Fibroblast of skin of scalp (primary cell): Measurements from ENCODE around the gene SYNJ2.
A peak's percentile ranks its signal among the peaks of the same experiment; 100 is the strongest.

ENCODE experiments used
- DNase-seq: peaks from one replicate; pipeline ENCODE4 v3.0.0-alpha.2; 2013

SYNJ2 gene

DNA sequence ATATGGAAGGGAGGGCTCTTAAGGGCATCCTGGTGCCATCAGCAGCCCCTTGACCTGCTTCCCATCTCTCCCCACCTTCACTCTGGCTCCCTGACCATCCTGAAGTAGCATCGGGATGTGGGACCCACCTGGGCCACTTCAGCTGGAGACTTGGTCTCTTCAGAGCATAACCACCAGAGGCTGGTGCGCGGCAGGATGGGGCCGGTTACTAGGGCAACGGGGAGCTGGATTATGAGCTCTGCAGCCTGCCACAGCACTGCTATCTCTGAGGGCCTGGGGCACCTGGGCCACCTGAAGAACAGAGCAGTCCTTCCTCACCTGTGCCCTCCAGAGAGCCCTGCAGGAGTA, 79.7 kb downstream of the SYNJ2 start:
- no peak for DNase-seq

DNA sequence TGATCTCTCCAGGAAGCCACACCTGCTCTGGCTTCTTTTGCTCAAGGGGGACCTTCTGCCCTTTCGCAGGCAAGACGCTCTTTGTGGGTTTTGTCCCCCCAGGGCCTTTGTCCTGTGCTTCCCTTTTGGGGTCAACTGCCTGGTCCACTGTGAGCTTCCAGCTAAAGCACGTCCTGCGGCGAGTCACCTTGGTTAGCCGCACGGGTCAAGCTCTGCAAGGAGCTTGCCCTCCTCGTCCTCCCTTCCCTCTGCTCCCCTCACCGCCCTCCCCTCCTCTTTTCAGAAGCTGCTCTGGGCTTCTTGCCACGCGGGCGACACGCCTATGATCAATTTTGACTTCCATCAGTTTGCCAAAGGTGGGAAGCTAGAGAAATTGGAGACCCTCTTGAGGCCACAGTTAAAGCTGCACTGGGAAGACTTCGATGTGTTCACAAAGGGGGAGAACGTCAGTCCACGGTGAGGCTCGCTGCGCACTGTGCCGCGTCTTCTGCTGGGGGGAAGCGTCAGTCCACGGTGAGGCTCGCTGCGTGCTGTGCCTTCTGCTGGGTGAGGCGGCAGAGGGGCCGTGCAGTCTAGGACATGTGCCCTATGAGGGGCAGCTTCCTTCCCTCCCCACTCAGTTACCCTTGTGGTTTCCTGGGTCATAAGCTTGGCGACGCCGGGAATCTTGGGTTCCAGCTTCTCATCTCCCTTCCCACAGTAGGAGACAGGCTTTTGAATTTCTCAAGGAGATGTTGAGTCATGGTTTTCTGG, 80.2 kb downstream of the SYNJ2 start:
- no peak for DNase-seq

DNA sequence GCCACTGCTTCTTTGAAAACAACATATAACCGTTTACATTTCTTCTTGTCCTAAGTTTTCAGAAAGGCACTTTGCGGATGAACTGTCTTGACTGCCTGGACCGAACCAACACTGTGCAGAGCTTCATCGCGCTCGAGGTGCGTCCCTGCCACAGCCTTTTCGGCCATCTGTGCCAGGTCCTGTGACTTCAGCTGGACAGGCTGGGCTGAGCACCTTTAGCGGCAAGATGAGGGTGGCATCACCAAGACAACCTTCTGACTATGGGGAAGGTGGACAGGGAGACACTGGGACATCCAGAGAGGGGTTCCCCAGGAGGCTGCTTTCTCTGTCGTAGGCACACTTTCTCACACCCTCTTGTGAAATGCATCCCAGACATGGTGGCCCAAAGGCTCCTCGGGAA, 82.1 kb downstream of the SYNJ2 start:
- DNase-seq = no peak

DNA sequence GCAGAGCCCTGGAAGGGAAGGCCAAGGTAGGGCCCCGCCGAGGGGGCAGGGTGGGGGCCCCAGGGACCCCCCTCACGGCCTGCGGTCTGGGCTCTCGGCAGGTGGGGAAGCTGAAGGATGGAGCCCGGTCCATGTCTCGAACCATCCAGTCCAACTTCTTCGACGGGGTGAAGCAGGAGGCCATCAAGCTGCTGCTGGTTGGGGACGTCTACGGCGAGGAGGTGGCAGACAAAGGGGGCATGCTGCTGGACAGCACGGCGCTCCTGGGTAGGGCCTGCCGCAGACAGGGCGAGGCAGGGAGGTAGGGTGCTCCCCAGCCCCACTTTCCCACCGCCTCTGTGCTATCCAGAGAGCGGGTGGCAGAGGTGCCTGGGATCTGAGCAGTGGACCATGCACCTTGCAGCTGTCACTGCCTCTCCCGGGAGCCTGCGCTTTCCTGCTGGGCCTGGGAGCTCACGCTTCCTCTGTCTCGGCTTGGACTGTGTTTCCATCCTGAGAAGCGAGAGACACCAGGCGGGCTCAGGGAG, 83.1 kb downstream of the SYNJ2 start:
- DNase-seq = no peak

DNA sequence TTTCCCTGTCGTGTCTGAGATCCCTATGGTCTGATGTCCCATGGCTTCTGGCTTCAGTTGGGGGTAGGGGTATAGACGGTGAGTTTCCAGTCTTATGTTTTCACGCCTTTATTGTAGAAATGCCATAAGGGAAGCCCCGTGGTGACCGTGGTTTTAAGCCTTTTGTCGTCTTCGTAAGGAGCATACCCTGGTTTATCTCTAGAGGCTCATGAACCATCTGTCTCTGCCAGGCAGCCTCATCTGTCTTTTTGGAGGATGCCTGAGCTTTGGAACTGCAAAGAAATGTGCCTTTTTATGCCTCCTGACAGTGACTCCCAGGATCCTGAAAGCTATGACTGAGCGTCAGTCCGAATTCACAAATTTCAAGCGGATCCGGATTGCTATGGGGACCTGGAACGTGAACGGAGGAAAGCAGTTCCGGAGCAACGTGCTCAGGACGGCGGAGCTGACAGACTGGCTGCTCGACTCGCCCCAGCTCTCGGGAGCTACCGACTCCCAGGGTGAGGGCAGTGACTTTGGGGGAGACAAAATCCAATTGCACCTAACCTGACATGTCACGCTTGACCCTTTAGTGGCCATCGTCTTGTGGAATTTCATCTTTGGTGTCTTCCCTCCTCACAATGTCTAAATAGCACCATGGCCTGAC, 84.6 kb downstream of the SYNJ2 start:
- DNase-seq = no peak

DNA sequence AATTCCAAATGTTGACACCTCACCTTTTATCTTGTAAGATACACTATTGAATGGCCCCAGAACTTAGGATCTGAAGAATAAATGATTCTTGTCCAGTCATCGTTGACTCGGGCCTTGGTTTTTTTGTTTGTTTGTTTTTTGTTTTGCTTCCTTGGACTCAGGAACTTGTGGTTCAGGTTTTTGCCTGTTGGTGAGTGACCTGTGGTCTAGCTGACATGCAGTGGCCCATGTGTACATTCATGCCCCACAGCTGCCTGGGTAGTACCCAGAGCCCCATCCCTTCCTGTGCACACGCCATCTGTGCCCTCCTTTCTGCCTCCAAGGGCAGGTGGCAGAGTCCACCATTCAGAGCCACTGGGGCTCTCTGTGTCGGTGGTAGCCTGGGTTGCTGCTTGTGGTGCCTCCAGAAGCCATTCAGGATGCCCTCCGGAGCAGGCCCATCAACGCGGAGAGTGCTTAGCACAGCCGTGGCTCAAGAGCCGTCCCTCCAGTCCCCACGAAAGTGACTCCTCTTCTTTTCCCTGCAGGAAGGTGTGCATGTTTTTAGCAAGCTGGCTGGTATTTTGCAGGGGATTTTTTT, 85.9 kb downstream of the SYNJ2 start:
- no peak for DNase-seq

DNA sequence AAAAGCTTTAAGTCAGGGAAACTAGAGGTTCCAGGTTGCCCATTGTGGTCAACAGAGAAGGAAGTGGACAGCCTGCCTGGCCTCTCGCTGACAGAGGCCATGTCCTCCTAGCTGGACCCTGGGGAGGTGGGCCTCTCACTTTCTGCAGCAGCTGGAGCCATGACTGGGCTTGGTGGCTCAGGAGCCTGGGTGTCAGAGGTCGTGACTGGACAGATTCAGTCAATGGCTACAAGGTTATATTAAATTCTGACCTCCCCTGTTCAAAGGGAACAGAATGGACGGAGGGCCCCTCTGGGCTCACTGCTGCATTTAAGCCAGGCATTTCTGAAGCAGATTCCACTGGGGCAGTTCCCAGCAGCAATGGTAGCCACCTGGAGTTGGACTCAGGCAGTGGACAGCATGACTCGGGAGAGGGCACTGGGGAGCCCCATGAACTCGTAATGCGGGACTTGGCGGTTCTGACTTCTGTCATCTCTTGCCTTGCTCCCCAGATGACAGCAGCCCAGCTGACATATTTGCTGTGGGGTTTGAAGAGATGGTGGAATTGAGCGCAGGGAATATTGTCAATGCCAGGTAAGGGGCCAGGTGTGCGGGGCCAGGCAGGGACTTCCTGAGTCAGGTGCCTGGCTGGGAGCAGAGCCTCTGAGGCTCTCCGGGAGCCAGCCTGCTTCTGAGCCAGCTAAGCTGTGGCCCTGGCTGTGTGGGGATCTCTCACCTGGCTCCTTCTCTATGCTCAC, 86.7 kb downstream of the SYNJ2 start:
- DNase-seq = no peak

DNA sequence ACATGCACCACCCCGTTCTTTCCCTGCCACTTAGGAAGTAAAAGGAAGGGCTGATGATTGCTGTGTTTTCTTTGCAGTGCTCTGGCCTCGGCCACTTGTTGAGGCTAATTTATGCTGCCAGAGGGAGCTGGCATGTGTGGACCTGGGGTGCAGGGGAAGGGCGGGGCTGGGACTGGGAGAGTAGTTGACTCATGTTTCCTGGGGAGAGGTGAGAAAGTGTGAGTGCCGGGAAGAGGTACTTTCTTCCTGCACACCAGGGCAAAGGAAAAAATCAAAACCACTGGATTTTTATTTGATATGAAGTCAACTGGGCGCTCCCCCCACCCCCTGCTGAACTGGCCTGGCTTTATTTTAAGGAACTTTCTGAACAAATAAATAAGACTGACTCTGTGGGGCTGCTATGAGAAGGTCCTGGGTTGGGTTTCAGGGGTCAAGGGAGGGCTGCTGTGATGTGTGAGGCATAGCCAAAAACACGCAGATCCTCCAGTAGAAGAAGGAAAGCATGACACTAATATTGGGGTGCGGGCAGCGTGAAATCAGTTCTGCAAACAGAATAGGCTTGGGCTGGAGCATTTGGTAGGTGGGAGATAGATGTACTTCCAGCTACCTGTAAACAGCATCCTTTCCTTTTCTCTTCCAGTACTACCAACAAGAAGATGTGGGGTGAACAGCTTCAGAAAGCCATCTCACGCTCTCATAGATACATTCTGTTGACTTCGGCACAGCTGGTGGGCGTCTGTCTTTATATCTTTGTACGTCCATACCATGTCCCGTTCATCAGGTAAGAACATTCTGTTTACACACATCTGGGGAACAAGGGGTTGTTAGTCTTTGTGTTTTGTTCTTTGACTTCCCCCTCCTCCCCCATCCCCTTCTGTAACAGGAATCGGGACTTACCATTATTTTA, 87.5 kb downstream of the SYNJ2 start:
- DNase-seq = peak; percentile 26

DNA sequence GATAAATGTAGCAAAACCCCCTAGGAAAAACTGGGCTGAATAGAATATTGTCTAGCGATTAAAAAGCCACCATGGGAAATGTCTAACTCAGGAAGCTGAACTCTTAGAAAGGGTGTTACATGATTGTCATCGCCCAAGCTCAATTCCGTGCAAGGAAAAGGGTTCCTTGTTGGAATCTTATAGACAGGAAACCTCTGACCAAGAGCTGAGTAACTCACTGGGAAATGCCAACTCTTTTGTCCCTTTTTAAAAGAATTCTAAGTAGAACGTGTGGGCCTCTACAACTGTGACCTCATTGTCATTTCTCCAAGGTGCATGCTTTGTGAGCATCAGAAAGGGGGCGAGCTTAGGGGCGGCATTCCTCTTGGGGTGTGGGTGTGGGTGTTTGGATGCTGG, 88.1 kb downstream of the SYNJ2 start:
- peak; percentile 77 for DNase-seq

DNA sequence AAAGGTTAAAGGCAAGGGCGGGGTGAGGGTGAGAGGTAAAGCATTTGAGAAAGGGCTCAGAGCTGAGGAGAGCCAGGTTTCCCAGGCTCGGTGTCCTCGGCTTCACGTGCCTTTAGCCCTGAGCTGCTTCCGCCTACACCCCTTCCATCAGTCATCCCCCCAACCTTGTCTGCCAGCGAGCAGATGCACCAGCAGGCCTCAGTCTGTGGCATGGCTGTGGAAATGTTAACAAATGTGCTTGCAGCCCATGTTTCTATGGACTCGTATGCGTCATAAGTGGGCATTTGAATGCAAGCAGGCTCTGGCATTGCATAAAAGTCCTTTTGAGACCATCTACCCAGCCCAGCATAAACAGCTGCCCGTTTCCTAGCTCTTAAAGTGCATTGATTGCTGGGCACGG, 88.8 kb downstream of the SYNJ2 start:
- no peak for DNase-seq

DNA sequence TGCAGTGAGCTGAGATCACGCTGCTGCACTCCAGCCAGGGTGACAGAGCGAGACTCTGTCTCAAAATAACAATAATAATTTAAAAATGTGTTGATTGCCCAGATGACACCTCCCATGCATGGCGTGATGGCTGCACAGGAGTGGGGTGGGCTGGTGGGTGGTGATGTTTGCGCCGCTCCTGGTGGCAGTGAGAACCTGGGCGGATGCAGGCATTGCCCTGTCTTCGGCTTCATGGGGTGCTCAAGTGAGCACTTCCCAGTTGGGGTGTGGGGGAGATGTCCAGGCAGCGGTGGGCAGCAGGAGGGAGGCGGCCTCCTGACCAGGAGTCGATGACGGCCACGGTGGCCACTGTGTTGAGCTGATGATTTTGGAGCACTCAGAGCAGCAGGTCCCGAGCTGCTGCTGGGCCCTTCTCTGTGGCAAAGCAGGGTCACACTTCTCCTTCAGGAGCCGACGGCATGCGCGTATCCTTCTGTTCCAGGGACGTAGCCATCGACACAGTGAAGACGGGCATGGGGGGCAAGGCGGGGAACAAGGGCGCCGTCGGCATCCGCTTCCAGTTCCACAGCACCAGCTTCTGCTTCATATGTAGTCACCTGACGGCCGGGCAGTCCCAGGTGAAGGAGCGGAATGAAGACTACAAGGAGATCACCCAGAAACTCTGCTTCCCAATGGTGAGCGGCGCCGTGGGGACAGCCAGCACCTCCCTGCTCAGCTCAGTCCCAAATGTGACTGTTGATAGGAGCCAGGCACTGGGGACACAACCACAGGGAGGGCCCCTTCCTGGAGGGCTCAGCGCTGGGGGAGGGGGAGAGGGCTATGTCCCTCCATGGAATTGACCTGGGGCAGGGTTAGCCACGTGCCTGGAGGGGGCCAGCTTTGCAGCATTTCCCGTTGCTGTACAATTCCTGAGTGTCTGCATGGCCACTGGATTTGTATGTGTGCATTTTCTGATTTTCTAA, 89.7 kb downstream of the SYNJ2 start:
- no peak for DNase-seq

DNA sequence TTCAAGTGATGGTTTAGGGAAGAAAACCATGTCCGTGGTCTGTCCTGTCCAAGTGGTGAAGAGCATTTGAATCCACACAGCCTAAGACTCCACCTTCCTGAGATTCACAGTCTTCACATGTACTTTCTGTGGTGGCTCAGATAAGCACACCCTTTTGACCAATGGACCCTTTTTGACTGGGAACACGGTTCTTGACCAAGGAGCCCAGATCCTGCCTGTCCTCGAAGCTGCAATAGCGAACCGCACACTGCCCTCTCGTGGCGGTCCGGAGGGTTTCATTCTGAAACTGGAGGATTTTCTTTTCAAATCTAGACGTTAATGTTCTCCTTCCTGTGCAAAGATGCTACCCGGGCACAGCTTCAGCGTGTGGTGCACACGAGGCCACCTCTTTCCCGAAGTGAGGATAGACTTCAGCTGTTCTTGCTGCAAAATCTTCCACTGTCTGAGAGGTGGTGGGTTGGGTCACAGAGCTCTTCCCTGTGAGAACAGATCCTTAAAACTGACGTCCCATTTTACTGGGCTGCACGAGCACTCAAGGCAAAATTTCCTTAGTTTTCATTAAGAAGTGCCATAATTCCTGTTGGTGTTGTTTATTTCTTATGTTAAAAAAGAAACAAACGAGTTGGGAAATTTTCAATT, 90.5 kb downstream of the SYNJ2 start:
- peak; percentile 70 for DNase-seq

DNA sequence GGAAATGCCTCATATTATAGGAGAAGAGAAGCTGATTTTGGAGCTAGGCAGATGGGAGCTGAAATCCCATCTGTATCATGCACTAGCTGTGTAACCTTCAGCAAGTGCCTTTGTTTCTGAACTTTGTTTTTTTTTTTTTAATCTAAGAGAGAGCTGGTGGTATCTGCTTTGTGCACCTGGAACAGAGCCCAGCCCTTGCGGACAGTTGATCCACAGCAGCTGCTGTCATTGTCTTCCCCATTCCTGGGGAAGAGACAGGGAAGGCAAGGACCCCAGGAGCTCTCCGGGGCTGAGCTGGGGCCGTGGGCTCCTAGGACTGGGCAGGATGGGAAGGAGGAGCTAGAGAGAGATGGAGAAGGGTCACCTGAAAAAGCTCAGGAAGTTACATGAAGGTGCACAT, 92.1 kb downstream of the SYNJ2 start:
- no peak for DNase-seq

DNA sequence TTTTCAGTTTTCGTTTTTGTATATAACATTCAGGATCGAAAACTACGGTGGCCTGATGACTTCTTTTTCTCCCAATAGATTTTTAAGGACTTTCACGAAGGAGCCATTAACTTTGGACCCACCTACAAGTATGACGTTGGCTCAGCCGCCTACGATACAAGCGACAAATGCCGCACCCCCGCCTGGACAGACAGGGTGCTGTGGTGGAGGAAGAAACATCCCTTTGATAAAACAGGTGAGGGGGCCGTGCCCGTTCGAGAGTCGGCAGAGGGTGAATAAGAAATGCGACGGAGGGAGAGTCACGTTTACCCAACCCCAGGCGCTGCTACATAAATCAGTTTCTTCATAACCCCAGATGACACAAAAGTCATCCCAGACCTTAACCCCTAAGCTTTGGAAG, 94.9 kb downstream of the SYNJ2 start:
- DNase-seq = no peak

DNA sequence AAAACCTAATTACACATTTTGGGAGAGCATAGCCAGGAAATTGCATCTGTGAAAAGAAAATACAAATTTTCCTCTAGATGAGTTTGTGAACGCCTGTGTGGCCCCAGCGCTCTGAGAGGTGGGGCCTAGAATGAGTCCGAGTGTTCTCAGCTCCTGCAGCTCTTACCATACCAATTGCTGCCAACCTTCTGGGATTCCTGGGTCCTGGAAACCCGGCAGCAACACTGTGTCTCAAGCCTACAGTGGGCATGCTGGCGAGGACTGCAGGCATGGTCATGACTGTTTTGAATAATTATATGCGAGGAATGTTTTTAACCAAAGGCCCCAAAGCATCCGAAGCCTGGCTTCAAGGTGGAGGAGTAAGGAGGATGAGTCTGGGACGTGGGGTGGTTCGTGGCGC, 96.0 kb downstream of the SYNJ2 start:
- no peak for DNase-seq

DNA sequence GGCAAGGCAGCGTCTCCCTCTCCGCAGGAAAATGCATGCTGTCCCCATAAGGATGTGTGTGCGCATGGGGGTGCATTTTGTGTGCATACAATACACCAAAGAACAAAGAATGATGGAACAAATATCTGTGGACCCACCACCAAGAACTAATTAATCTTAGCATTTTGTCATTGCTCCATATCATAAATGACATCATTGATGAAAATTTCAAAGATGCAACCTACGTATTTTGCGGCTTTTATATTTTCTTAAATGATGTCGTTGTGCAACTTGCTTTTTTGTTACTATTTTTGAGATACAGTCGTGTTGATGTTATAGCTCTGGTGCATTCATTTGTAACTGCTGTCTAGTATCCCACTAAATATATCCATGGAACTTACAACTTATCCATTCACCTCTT, 96.7 kb downstream of the SYNJ2 start:
- DNase-seq = no peak

DNA sequence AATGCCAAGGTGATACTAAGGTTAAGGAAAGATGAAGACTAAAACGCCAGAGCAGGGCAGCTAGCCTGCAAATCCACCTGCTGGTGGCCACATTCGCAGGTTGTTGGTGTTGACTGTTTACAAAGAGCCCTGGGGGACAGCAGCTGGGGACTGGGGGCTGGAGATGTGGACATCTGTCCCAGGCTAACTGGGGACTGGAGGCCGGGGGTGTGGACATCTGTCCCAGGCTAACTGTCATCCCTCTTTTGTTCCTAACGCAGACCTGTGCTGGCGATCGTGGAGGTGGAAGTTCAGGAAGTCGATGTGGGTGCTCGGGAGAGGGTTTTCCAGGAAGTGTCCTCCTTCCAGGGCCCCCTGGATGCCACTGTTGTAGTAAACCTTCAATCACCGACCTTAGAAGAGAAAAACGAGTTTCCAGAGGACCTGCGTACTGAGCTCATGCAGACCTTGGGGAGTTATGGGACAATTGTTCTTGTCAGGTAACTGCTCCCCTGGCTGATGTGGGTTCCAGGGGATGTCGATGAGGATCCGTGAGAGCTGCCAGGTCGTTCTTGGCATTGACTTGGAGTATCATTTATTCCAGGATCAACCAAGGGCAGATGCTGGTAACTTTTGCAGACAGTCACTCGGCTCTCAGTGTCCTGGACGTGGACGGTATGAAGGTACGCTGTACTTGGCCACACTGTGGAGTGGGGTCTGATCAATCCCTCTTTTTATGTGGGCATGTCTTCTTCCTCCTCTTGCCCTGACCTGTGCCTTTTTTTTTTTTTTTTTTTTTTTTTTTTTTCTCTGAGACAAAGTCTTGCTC, 99.4 kb downstream of the SYNJ2 start:
- no peak for DNase-seq

DNA sequence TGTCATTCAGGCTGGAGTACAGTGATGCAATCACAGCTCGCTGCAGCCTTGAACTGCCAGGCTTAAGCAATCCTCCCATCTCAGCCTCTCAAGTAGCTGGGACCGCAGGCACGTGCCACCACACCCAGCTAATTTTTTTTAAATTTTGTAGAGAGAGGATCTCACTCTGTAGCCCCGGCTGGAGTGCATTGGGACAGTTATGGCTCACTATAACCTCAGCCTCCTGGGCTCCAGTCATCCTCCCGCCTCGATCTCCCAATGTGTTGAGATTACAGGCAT, 99.9 kb downstream of the SYNJ2 start:
- no peak for DNase-seq

DNA sequence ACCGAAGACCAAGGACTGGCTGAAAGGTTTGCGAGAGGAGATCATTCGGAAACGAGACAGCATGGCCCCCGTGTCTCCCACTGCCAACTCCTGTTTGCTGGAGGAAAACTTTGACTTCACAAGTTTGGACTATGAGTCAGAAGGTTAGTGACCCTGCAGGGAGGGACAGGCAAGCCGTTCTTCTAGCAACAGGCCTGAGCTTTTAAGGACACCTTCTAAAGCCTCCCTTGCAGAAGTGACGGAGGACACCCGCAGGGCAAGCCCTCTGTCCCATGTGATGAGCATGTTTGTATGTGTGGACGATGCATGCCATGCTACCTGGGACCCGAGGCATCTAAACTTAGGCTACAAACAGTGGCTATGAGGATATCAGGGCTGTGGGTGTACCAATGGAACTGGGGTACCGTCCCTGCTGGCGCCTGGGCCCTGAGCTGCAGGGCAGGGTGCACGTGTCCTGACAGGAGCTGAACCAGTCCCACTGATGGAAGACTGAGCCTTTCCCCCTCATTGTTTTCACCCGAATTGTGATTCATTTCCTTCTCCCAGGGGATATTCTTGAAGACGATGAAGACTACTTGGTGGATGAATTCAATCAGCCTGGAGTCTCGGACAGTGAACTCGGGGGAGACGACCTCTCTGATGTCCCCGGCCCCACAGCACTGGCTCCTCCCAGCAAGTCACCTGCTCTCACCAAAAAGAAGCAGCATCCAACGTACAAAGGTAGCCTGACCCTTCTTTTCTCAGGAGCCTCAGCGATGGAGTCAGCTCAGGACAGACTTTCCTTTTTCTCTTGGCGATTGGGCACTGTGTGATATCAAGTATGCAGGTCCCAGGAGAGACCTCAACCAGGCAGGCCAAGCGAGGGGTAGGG, 102.0 kb downstream of the SYNJ2 start:
- DNase-seq = no peak
